T-helper 2 cell treated with Interferon-gamma antibody and Interleukin-4, amounts not matched to agents 100 ng/mL and 5 ng/mL, for 36 hours (primary cell): Measurements from ENCODE around the gene MYH15. TPM values are rescaled to one million over a fixed set of nuclear protein-coding genes. Genes with fewer than 3 reads are reported as not detected.

Source experiments
- intact Hi-C: fragments of 100-400 bp; cut with micrococcal nuclease; formaldehyde crosslinking; loops from one replicate; pipeline ENCODE4 v1.15.1; 2023
- total RNA-seq: library from RNA; stranded (reverse); gene quantifications from 2 replicates; pipeline ENCODE4 v1.2.3, GENCODE V29; 2022

MYH15 gene
- total RNA-seq, 1 donor from 2014 or later, result 0.18 TPM

- intact Hi-C loops, result no loop called here
These were observed 35.8 kb downstream of the MYH15 start for GRCh38 chr3:108474581-108474980.

DNA sequence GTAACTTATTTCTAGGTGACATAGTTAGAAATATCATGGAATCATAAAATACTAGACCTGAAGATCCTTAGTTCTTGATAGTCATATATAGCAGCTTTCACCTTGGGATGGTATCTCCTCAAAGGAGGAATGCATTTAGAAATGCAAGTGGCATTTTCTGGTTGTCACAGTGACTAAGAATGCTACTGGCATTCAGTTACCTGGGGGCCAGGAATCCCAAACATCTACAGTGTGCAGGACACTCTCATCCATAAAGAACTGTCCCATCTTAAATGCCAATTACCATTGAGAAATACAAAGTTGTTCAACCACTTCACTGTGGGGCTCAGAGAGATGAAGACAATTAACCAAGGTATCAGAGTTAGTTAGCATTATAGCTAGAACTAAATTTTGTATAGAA is 36.7 kb downstream of the MYH15 start:
- intact Hi-C loops, result no loop called here

GRCh38 chr3:108472001-108472591 is 38.3 kb downstream of the MYH15 start:
- intact Hi-C loops, result no loop called here

DNA sequence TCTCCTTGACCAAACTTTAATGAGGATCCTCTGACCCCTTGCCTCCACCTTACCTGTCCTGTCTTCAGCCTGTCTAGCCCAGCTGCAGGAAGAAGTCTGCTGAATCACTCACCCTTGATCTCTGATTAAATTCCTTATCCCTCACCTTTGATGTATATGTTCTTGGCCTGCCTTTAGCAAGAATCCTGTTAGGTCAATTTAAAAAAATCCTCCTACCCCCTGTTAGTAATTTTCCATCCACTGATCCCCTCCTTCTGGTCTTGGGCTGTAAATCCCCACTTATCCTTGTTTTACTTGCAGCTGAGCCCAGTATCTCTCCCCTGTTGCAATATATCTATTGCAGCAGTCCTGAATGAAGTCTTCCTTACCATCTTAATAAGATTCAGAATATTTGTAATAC is 39.0 kb downstream of the MYH15 start:
- intact Hi-C loops, result no loop called here

GRCh38 chr3:108469126-108469525 is 41.3 kb downstream of the MYH15 start:
- intact Hi-C loops, result no loop called here

DNA sequence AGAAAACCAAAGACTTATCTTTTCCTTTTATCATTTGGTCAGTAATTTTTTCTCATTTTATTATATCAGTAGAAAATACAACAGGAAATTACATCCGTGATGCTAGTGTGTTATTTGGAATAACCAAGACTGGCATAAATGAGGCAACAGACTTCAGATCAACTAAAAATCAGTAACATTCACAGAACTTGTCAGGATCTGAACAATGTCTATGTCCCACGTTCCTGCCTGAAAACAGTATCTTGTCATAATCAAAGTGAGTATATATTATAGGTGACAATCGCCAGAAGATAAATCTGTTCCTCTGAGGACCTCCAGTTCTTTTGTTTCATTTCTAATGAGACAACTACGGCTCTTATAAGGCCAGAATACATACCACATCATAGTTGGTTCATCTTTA is 41.8 kb downstream of the MYH15 start:
- intact Hi-C loops, result no loop called here

DNA sequence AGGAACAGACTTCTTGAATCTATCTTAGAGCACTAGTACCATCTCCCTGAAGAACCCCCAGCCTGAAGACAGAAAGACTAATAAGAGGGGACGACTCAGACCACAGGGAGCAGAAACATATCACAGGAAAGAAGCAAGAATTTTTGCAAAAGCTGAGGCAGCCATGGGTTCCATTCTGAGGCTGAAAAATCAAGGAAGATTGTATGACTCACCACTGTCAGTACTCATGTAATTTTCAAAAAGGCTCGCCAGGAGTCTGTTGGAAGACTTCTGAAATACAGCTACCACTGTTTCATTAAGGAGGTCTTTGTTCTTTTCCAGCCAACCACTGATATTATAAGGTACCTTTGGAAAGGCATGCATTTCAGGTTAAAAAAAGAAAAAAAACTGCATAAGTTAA is 47.5 kb downstream of the MYH15 start:
- intact Hi-C loops, result no loop called here

GRCh38 chr3:108461661-108462111 is 48.7 kb downstream of the MYH15 start:
- intact Hi-C loops, result no loop called here

DNA sequence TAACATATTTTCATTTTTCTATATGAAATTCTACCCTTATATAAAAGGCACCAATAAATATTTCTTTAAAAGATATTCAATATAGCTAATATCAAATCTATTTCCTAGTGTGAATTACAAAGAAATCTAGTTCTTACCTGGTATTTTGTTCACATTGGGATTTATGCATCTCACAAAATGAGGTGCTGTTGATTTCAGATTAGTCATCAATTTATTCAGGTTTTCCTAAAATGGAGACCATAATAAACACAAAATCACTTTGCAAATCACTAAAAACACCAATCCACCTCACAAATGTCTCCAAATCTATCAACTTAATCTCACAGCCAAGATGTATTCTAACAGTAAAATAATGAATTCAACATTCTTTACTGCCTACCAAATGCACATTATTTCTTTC is 51.2 kb downstream of the MYH15 start:
- intact Hi-C loops, result no loop called here

DNA sequence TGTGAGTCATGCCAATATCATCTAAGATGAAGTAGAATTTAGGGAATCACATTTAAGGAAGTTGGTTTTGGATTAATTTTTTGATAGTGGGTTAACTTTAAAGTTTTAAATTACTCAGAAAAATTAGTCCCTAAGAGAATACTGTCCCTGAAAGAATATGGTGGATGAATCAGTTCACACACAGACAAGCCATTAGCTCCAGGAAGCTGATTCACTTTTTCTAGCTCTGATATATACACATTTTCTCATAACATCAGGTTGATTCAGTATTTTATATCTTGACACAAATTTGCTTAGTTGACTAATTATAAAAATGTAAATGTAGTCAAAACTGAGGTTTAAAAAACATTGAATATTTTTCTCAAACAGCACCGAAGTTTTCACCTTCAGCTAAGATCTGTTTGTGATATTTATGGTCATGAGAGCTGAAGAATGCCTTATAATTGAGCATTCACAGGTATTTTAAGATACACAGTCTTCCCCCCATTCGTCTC is 55.1 kb downstream of the MYH15 start:
- intact Hi-C loops, result no loop called here

DNA sequence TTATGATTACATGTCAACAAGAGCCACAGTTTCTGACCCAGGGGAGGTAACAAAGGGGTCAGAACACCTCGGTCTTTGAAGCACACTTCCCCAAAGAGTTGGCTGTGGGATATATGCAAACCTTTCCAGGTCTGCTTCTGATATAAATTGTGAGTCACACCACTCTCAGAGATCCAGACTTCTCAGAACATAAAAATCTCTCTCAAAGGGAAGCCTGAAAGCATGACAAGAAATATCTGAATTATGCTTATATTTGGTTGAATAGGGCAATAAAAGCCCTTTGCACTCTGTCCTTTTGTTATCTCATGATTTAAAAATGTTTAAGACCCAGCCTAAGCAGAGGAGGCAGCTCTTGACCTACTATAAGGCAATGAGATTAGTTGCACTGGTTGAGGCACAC is 56.8 kb downstream of the MYH15 start:
- intact Hi-C loops, result no loop called here

GRCh38 chr3:108450444-108450843 is 60.0 kb downstream of the MYH15 start:
- intact Hi-C loops, result no loop called here

DNA sequence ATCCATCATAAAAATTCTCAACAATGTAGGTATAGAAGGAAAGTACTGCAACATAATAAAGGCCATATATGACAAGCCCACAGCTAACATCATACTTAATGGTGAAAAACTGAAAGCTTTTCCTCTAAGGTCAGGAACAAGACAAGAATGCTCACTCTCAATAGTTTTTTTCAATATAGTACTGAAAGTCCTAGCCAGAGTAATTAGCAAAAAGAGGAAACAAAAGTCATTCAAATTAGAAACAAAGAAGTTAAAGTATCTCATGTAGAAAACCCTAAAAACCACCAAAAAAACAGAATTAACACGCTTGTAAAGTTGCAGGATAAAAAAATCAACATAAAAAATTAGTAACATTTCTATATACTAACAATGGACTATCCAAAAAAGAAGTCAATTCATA is 61.8 kb downstream of the MYH15 start:
- intact Hi-C loops, result no loop called here

DNA sequence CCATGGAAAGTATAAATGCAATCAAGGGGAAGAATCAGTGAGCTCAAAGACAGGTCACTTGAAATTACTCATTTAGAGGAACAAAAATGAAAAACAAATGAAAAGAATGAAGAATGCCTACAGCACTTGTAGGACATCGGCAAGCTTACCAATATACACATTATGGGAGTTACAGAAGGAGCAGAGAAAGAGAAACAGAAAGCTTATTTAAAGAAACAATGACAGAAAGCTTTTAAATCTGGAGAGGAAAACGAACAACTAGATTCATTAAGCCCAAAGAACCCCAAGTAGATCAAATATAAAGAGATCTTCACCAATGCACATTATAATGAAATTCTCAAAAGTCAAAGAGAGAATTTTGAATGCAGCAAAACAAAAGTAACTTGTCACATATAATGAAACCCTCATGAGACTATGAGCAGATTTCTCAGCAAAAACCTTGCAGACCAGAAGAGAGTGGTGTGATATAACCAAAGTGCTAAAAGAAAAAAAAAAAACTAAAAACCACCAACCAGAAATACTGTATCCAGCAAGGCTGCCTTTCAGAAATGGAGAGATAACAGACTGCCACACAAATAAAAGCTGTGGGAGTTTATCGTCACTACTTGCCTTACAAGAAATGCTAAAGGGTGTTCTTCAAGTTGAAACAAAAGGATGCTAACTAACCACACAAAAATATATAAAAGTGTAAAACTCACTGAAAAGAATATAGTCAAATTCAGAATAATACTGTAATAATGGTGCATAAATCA is 63.1 kb downstream of the MYH15 start:
- intact Hi-C loops, result no loop called here

- intact Hi-C loops, result no loop called here
These were observed 68.1 kb downstream of the MYH15 start for GRCh38 chr3:108442281-108442680.

GRCh38 chr3:108441518-108441917 is 68.9 kb downstream of the MYH15 start:
- intact Hi-C loops, result no loop called here

GRCh38 chr3:108441071-108441507 is 69.3 kb downstream of the MYH15 start:
- intact Hi-C loops, result no loop called here

- intact Hi-C loops, result no loop called here
These were observed 71.9 kb downstream of the MYH15 start for GRCh38 chr3:108438542-108438941.

GRCh38 chr3:108437439-108437838 is 73.0 kb downstream of the MYH15 start:
- intact Hi-C loops, result no loop called here

DNA sequence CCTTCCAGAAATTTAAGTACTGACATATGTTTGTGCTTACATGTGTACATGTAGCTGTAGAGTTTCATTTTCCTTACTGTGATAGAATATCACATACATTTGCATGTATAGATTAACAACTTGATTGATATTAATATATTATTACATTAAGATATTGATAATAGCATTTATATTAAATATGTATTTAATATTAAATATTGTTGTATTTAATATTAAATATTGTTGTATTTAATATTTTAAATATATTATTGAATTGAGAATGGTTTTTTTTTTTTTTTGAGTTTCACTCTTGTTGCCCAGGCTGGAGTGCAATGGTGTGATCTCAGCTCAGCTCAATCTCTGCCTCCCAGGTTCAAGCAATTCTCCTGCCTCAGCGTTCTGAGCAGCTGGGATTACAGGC is 76.5 kb downstream of the MYH15 start:
- intact Hi-C loops, result no loop called here

DNA sequence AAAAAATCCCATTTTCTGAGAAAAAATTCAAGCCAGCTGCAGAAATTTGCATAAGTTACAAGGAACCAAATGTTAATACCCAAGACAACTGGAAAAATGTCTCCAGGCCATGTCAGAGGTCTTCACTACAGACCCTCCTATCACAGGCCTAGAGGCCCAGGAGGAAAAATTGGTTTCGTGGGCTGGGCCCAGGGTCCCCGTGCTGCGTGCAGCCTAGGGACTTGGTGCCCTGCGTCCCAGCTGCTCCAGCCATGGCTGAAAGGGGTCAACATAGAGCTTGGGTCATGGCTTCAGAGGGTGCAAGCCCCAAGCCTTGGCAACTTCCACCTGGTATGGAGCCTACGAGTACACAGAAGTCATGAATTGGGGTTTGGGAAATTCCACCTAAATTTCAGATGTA is 78.0 kb downstream of the MYH15 start:
- intact Hi-C loops, result no loop called here

GRCh38 chr3:108430540-108430939 is 79.9 kb downstream of the MYH15 start:
- intact Hi-C loops, result no loop called here

GRCh38 chr3:108428586-108428985 is 81.8 kb downstream of the MYH15 start:
- intact Hi-C loops, result no loop called here
